Omental fat pad (tissue), 4 donors: ENCODE measurements around the gene KIF19. TPM values are rescaled to one million over a fixed set of nuclear protein-coding genes. Genes with fewer than 3 reads are reported as not detected.

Experiments
- ATAC-seq: fragments of 150-250 bp; one replicate; pipeline ENCODE4 v1.9.1; 2016; ENCODE audit warnings: mild to moderate bottlenecking, moderate library complexity; ENCODE audit not compliant: low FRiP score
- DNase-seq: peaks from one replicate; pipeline ENCODE4 v3.0.0-alpha.2; 2019; ENCODE audit warnings: low spot score
- total RNA-seq, 4 donors: library from RNA; depleted of rRNA; stranded (reverse); fragments of >200 nt; gene quantifications; one replicate each; pipeline ENCODE4 v1.1.0, GENCODE V29; 2016
- TF ChIP-seq, protein P1 (sequence below), 3 donors: fragments of 450-650 bp; IDR thresholded peaks; one replicate each; pipeline ENCODE4 v1.5.1; 2016 to 2017; ENCODE audit warnings: antibody characterized with exemption in 3 of 3, mild to moderate bottlenecking in 3 of 3, moderate library complexity in 2 of 3

Gene KIF19
- total RNA-seq, 4 donors from 2014 or later = 0.72 to 2.4 (median 1.4) TPM

DNA sequence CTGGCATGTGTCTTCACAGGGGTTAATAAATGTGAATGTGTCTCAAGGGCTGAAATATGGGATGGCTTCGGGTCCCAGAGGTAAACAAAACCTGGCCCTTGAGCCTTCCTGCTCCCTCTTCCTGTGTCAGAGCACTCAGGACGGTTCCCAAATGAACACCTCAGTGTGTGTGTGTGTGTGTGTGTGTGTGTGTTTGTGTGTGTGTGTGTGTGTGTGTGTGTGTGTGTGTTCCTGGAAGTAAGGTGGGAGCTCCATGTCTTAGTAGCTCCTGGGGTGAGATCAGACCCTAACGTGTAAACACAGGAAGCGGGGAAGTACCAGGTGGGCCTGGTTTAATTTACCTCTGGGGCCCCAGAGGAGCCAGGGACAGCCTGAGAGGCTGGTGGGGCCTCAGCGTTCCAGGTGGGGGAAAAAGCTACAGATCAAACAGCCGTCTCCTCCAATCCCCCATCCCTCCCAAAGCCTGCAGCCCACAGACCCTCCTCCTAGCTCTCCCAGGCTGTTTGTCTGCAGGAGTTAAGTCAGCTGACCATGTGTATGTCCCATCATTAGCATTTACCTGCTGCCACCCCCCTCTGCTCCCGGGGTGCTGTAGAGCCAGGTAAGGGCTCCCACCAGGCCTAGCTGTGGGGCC lies 6.1 kb downstream of the KIF19 start:
- TF ChIP-seq, protein P1, sequence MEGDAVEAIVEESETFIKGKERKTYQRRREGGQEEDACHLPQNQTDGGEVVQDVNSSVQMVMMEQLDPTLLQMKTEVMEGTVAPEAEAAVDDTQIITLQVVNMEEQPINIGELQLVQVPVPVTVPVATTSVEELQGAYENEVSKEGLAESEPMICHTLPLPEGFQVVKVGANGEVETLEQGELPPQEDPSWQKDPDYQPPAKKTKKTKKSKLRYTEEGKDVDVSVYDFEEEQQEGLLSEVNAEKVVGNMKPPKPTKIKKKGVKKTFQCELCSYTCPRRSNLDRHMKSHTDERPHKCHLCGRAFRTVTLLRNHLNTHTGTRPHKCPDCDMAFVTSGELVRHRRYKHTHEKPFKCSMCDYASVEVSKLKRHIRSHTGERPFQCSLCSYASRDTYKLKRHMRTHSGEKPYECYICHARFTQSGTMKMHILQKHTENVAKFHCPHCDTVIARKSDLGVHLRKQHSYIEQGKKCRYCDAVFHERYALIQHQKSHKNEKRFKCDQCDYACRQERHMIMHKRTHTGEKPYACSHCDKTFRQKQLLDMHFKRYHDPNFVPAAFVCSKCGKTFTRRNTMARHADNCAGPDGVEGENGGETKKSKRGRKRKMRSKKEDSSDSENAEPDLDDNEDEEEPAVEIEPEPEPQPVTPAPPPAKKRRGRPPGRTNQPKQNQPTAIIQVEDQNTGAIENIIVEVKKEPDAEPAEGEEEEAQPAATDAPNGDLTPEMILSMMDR (IDR thresholded peaks at IDR 0.05) = no peak
- DNase-seq (no peak), ATAC-seq (no peak)

DNA sequence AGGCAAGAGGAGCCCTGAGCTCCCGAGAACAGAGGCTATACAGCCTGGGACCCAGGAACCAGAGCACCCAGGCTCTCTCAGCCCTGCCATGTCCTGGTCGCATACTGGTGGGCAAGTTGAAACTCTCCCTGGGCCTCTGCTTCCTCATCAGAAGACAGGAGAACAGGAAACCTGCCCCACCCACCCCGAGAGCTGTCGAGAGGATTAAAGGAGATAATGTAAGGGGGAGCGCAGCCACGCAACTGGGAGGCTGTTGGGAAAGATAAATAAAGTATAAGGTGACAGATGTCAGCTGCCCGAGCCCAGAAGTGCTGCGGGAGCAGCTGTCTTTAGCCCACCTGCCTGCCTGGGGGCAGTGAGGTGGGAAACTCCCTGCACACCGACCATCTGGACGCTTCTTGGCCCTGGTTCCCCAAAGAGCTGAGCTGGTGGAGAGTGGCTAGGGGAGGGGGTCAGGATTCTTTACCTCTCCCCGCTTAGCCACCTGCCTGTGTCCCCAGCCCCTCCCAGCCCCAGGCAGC lies 6.8 kb downstream of the KIF19 start:
- ATAC-seq (no peak), DNase-seq (no peak)
- TF ChIP-seq, protein P1 (IDR thresholded peaks at IDR 0.05) = no peak

DNA sequence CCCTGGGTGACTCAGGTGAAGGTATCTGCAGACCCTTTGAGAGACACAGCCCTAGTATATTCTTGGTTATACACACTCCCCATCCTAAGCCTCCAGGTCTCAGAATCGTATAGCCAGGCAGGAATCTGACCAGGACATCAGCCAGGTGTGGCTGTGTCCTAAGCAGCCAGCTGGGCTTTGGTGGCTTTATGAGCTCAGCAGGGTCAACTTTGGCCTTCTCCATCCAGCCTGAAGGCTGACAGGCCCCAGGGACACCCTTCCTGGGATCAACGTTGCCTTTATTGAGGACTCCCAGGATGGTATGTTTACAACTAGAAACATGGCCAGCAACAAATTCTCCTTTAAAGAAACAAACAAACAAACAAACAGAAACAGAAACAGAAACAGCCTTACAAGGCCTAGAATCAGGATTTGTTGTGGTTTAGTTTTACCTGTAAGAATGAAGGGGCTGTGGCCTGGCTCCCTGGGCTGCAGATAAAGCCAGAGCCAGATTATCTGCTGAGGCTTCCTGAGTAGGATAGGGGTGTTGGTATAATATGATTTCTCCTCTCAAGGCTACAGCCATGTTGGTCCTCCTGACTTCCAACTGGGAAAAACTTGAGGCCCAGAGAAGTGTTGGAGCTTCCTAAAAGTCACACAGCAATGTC lies 8.5 kb downstream of the KIF19 start:
- ATAC-seq = no peak
- TF ChIP-seq, protein P1 (IDR thresholded peaks at IDR 0.05) = no peak
- no peak for DNase-seq

DNA sequence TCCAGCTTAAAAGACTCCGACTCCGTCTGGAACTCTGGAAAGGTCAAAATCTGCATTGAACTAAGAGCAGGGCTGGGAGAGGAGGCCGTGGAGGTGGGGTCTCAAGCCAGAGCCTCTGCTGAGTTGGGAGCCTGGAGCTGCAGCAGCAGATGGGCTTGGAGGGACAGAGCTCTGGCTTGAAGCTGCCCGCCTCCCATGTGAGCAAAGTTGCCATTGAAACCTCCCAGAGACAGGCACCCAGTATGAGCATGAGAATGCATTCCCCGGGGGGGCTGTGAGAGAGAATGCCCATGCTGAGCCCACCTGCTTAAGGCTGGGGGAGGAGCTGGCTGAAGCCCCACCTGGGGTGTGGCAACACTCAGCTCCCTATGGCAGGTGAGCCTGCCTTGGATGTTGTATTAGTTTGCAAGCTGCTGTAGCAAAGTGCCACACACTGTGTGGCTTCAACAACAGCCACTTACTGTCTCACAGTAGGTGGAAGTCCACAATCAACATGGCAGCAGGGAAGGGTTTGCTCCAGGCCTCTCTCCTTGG lies 9.6 kb downstream of the KIF19 start:
- TF ChIP-seq, protein P1 (IDR thresholded peaks at IDR 0.05) = no peak
- no peak for DNase-seq
- ATAC-seq = no peak

DNA sequence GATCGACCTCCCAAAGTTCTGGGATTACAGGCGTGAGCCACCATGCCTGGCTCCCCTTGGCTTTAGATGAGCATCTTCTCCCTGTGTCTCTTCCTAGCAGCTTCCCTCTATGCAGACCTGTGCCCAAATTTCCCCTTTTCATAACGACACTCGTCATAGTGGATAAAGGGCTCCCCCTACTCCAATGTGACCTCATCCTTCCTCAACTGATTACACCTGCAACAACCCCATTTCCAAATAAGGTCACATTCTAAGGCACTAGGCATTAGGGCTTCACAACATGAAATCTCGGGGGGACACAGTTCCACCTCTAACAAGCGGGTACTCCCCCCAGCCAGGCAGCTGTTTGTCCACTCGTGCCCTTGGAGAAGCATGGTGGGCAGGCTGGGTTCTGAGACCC lies 10.3 kb downstream of the KIF19 start:
- ATAC-seq (no peak), DNase-seq (no peak)
- TF ChIP-seq, protein P1 (IDR thresholded peaks at IDR 0.05) = no peak

DNA sequence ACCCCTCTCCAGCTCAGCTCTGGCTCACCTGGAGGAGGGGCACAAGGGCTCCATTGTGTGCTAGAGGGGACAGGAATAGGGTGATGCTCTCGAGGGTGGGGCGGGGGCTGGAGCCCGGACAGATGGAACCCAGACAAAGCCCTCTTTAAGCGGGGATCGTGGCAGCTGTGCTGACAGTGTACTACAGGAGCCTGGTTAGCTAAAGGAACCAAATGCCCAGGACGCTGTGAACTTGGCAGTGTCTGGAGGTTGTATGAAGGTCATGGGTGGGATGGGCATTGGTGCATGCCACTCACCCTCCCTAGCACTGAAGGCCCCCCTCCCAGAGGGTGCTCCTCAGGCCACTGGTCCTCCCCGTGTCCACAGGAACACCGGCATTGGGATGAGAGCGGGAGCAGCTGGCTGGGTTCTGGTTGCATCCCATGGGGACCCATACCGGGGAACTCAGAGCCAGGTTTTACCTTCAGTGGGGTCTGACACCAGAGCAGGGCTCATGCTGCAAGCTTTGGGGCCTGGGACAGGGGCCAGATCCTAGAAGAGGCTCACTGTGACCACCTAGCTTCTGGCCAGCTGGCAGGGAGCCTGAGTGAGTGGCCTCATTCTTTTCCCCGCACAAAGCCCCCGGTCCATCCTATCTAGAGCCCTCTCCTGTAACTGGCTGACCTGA lies 11.9 kb downstream of the KIF19 start:
- ATAC-seq = no peak
- TF ChIP-seq, protein P1 (IDR thresholded peaks at IDR 0.05) = no peak

More for the DNA sequence above, 11.9 kb downstream of the KIF19 start:
- DNase-seq = no peak
